HG03103 (cell line): ENCODE data around the gene PEX26.
"Not testable (repeated sequence)": the region's sequence is repeated elsewhere in the genome, so short reads cannot be mapped to it uniquely, and the experiment has no call there.

Source experiments
- ATAC-seq: cut with Tn5 transposase; IDR thresholded peaks from one replicate; pipeline ENCODE4 v1.9.1; 2021; ENCODE audit warnings: low read depth; ENCODE audit not compliant: unreplicated experiment

PEX26 gene

DNA sequence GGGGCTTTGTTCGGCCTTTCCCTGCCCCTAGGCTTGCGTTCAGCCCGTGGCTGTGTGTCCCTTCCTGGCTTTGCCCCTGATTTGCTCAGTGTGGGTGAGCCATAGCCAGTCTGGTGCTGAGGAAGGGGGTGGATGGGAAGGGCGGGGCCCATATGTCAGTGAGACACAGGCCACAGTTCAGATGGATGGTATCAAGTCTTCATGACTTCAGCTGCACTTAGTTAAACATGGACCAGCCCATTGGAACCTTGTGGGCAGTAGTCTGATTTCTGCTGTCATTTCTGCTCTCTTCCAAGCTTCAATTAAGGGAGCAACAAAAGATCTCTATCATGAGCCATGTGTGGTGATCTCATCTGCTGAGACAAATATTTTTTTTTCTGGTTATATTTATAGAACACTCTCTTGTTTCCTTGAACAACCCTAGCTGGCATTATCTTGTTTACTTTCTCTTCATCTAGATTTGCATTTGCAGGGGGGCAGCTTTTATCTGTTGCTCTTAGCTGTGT lies 21.6 kb upstream of the PEX26 start:
- no peak for ATAC-seq

DNA sequence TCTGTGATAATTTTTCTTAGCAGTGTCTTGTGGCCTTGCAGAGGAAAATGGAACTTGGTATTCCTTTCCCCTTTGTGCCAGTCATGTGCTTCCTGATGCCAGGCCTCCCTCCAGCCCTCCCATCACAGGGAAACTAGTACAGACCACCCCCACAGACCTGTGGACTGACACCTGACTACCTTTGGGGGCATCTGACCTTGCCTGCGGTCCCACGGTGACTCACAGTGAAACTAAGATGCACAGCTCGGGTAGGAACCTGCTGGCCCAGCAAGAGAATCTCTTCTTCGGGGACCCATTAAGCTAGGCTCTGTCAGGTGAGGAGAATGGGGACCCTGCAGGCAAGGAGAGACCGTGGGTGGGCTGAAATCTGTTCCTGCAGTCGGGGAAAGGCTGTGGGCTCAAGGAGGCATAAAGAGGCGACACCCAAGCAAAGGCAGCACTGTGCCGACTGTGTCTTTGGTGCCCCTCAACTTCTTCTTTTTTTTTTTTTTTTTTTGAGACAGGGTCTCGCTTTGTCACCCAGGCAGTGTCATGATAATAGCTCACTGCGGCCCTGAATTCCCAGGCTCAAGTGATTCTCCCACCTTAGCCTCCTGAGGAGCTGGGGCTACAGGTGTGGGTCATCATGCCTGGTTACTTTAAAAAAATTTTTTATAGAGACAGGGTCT lies 20.8 kb upstream of the PEX26 start:
- peak; percentile 52 for ATAC-seq

DNA sequence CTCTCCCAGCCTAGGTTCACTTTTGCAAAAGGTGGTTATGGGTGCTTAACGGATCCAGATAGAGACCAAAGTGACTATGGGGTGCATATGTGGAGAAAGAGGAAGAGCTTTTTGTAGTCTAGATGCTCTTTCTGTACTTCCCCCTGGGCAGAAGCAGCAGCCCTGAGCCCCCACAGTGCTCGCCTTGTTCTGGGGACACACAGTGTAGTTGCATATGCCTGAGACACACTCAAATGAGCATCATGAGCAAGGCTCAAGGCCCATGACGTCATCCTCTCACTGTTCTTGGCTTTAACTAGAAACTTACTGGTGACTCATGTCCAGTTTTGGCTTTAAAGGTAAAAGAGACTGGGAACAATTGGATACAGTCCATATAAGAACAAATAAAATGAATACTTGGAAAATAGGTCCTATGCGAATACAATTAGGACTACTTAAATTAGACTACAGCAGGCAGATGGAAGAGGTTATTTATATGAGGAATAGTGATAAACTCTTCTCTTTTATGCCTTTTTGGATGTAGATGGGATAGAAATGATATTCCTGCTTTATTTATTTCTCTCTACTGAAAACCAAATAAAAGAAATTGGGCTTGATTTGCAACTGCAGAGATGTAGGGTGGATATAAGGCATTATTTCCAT lies 20.1 kb upstream of the PEX26 start:
- peak; percentile 61 for ATAC-seq

DNA sequence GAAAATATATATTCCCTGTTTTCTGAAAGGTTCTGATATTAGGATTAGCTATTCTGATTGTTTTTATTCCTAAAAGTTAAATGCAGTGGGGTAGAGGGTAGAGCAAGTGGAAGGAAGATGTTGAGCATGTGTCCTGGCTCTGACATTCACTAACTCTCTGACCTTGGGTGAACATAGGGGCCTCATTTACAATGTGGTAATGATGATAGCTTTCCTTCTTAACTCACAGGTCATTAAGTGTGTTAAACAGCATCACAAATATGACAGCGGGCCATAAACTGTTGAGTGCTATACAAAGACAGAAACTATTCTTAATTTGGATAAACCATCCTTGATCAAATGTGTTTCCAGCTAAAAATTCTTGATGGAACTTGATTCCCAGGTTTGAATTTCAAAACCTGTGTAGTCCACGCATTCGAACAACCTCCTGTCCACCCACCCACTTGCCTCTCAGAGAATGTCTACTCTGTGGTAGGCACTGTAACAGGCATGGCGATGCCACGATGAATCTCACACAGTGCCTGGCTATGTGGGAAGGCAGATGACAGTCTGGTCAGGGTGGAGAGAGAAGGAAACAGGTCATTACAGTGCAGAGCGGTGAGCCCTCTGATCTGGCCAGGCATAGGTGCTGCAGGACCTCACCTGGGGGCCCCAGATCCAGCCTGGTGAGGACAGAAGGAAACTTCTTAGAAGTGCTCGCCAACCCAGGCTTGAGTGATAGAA lies 19.3 kb upstream of the PEX26 start:
- ATAC-seq: no peak

DNA sequence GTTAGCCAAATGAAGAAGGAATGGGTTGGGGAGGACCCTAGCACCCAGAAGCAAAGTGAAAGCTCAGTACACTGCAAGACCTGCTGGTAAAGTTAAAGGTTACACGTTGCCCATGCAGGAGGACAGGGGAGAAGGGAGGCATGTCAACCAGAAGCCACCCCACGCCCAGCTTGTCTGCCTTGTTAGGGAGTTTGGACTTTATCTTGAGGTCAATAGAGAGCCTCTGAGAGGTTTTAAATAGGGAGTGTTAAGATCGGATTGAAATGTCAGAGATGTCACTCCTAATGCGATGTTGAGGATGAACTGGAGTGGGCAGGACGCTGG lies 18.7 kb upstream of the PEX26 start:
- ATAC-seq: no peak

DNA sequence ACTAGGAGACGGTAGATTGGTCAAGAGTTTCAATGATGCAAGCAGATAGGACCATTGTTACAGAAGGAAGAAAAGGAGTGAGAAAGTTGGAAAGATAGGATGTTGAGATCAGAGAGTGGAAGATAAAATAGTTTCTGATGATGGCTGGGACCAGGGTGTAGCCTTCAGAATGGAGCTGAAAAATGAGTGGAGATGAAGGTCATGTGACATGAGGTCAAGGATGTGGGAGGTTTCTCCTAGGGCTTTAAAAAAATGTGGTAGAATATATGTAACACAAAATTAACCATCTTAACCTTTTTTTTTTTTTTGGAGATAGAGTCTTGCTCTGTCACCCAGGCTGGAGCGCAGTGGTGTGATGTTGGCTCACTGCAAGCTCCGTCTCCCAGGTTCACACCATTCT lies 18.3 kb upstream of the PEX26 start:
- no peak for ATAC-seq

DNA sequence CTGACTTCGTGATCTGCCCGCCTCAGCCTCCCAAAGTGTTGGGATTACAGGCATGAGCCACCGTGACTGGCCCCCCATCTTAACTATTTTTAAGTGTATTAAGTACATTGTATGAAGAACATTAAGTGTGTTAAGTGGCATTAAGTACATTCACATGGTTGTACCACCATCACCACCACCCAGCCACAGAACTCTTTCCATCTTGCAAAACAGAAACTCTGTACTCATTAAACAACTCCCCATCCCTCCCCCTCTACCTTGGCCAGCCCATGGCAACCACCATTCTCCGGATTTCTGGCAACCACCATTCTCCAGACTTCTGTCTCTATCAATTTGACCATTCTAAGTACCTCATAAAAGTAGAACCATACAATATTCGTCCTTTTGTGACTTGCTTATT lies 17.8 kb upstream of the PEX26 start:
- no peak for ATAC-seq

DNA sequence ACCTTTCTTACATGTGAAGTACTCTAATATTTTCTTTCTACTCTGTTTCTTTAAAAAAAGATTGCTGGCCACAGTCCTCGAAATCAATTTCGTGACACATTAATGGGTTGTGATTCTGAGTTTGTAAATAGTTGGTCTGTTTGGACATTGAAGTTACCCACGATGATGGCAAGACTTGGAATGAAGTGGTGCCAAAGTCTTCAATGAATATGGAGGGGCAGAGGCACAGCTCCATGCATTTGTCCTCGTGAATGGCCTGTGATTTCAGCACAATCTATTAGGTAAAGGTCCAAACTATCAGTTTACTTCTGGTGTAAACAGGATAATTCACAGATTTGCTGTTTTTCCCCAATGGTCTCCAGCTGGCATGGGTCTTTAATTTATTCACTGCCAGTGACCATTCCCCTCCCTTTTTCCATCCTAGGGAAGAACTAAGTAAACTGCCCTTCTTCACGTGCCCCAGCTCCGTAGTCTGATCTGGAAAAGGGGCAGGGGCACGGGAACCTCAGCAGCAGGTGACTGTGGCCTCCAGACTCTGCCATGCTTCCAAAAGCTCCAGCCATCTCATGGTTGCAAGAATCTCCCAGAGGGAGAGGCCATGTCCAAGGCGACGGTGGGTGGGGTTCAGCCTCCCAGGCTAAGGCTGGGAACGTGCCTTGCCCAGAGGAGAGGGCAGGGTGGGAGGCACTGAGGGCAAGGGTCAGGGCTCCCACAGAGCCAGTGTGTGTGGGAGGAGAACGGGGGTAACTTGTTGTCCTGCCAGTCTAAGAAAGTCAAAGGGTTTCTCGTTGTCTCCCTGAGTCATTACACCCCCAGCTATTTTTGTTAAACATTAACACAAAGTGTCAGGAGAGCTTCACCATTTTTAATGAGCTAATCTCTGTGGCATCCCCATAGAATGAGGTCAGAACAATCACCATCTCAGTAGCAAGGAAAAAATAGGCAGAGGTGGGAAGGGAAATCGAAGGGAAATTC lies 16.9 kb upstream of the PEX26 start:
- no peak for ATAC-seq

DNA sequence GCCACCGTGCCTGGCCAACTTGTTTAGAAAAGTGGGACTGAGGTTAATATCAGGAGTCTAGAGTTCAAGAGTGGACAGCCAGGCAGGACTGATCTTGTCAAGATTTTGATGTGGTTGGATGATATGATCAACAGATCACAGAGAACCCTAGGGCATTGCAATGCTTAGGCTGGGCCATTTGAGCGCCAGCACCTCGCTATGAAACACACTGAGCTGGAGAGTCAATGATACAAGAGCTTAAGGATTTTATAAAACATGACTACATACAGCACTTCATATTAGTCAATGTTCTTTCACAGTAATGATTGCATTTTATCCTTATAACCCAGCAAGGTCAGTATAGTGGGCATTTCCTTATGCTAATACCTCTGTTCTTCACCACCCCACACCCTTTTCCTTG lies 15.4 kb upstream of the PEX26 start:
- no peak for ATAC-seq

DNA sequence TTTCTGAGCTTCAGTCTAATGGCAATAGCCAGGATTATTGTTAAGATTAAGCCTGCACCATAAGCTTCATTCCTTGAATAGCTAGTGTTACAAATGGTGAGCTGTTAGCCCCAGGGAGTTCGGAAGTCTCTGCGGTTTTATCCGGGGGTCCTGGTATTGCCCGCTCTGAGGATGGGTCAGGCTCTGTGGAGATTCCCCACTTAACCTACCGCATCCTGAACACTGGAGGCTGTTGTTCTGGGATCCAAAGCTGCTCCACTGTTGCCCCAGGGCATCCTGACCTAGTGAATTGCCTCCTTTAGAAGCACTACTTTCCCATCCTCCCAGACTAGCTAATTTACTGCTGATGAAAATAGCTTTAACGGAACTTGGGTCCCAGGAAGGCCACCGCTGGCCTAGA lies 14.5 kb upstream of the PEX26 start:
- ATAC-seq: no peak

DNA sequence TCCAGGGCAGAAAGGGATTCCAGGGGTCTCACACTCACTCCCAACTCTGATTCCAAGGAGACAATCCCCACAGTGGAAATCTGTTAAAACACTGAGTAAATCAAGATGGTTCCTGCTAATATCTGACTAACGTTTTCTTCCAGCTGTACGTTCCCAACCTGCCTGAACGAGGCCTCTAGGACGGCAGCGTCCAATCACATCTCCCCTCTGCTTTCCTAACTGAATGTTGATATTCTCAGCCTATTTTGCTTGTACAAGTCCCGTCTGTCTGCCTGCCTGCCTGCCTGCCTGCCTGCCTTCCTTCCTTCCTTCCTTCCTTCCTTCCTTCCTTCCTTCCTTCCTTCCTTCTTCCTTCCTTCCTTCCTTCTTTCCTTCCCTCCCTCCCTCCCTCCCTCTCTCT lies 14.1 kb upstream of the PEX26 start:
- ATAC-seq: not testable (repeated sequence)

DNA sequence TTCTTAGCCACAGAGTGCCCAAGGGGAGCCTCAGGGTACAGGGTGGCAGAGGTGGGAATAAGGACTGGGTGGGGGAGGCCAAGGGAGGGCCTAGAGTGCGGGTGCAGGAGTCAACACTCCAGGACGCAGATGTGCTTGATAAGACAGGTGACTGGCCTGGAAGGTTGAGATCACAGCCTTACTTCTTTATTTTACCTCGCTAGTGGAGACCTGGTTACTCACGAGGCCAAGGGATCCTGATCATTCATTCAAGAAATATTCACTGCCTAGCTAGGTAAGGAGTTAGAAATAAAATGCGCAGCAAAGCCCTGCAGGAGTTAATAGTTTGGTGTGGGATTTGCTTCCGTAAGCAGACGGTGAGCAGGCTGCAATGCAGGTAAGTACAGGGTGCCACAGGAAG lies 13.2 kb upstream of the PEX26 start:
- no peak for ATAC-seq

DNA sequence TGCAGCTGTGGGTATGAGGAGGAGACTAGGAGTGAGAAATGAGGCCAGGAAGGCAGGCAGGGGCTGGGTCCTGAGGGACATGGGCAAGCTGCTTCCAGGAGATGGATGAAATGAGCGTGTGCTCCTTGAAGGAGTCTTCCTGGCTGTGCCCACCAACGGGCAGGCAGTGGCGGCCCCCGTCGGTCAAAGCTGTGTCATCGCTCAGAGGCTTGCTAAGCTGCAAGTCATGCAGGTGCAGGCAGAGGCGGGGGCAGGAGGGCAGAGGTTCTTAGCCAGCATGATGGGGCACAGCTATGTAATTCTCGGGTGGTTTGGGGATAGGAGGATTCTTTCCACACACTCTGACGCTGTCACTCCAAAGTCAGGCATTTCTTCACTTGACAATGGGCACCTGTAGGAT lies 12.5 kb upstream of the PEX26 start:
- ATAC-seq: no peak

DNA sequence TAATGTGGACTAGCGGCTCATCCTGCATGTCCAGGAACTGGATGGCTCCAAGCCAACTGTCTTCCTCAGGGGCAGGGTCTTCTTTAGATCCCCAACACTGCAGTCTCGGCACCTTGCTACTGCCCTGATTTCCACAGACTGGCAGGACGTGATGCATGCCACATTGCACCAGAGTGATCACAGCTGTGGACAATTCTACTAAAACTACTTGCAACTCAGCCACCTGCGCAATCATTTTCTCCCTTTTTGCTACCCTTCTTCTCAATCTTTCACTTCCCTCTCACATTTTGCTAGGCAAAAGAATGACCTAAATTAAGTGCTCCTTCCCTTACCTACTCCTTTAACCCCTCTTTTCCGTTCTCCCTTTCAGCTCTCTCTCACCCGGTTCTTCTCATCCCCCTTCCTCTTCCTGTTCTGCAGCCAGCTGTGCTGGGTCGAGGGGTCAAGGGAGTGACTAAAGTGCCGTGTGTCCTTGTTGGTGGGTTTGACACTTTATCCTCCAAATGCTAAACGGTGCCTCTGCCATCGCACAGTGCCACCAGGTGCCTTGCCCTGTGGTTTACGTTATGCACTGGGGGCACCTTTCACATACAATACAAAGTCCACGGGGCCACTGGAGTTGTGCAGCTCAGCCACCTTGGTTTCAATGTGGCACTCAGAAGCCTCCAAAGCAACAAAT lies 11.5 kb upstream of the PEX26 start:
- no peak for ATAC-seq

DNA sequence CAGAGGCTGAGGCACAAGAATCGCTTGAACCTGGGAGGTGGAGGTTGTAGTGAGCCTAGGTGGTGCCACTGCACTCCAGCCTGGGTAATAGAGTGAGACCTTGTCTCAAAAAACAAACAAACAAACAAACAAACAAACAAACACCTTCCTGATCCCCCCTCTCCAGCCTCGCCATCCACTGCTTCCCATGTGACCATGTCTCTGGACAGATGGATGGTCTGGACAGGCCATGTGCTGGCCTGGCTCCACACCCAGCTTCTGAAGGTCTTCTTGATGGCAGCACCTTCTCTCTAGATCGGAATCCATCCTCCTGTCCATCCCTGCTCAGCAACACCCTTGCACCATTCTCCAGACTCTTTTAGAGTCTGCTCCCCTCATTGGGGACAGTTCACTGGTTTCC lies 10.7 kb upstream of the PEX26 start:
- no peak for ATAC-seq

DNA sequence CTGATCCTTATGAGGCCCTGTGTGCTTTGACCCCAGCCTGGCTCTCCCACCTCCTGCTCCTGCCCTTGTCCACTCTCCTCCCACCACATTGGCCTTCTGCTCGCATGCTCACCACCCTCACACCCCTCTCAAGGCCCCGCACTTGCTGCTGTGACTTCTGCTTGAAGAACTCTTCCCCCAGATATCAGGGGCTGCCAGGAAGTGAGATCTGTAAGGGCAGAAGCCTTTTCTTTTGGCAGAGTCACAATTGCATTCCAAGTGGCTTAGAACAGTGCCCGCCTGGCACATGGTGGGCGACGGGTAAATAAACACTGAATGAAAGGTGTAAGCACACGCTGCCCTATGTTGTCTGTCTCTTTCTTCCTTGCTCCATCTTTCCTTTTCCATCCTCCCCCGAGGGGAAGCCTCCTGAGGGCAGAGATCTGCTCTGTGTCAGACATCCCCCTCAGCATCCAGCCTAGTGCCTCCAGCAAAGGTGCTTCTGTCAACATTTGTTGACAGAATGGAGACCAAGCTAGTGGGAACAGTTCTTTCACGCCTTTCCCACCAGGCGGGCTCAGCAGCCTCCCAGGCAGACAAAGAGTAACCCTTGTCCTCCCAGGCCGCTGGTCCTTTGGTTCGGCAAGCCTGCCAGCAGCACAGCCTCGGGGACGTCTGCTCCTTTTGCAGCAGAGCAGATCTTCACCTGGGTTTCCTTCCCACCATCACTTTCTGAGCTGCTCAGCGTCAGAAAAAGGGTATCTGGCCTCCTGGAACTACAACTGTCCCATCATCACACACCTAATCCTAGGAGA lies 10.0 kb upstream of the PEX26 start:
- no peak for ATAC-seq

DNA sequence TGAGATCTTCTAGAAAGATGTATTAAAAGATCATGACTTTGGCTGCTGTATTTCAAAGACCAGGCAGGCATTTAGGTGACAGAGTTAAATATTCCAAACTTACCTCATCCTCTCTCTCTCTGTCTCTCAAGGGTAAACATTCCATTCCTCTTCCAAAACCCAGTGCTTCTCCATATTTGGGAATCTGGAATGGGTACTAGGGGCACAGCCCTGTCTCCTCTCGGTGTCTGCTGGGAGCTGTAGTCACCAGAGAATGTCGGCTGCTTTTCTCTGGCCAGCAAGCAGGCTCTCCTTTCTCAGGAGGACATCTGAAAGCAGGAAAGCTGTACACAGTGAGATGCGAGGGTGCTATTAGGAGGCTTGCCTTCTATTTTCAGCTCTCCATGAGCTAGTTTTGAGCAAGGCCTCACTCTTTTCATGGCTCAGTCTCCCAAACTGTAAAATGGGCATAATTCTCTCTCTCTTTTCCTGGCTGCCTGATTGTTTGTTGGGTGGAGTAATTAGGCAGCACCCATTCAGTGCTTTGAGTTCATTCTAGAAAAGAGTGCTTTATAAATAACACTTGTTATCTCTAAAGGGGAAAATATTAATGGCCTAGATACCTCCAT lies 9.3 kb upstream of the PEX26 start:
- no peak for ATAC-seq

DNA sequence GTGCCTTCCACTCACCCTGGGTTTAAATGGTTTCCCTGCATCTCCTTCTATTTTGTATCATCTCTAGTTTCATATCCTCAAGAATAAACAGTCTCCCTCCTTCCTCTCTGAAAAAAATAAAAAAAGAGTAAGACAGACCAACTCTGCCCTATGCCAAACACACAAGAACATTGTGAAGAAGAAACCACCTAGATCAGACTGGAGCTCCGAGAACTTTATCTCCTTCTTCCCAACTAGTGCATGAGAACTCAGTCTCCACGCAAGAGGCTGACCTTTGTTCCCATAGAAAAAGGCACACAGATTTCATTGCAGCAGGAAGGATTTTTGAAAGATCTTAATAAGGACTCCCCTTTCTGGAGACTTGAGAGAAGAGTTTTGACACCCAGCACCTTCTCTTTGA lies 8.7 kb upstream of the PEX26 start:
- ATAC-seq: no peak

DNA sequence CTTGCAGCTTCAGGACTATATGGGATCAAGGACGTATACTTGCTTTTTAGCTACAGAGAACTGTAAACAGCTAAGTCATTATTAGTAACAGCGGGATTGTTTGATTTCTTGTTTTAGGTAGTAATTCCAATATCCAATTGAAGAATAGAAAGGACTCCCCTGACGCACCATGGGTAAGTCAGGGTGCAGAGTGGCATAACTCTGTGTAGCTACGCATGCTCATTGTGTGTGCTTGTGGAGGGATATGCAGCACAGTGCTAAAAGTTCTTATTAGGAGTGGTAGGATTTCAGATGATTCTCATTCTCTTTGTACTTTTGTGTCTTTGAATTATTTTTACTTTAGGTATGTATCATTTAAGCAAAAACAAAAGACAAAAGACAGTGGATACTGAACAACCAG lies 7.7 kb upstream of the PEX26 start:
- ATAC-seq: no peak
